Measurements from ENCODE around the gene CTNS.

CTNS gene

GRCh38 chr17:3659541-3660111, 23.1 kb downstream of the CTNS start:
- no peak for DNase-seq

- no peak for DNase-seq
Observed at GRCh38 chr17:3660311-3660891, 23.8 kb downstream of the CTNS start.

GRCh38 chr17:3663102-3664011, 26.8 kb downstream of the CTNS start:
- DNase-seq = no peak

- DNase-seq = no peak
Observed at GRCh38 chr17:3665834-3666233, 29.3 kb downstream of the CTNS start.

GRCh38 chr17:3666516-3666915, 30.0 kb downstream of the CTNS start:
- DNase-seq = no peak

GRCh38 chr17:3667366-3668278, 31.1 kb downstream of the CTNS start:
- DNase-seq = no peak

GRCh38 chr17:3668279-3669084, 31.9 kb downstream of the CTNS start, which contains the start of the genes EMC6 and TAX1BP3:
Gene EMC6, plus strand, starts transcription at chr17:3668812. Its CDS starts 335 bp downstream, at chr17:3669147.
Gene TAX1BP3, minus strand, starts transcription at chr17:3668578. Its CDS starts 52 bp downstream, at chr17:3668526.
- peak; percentile 95 to 99 (median 98) for DNase-seq

- no peak for DNase-seq
Observed at GRCh38 chr17:3669085-3669347, 32.5 kb downstream of the CTNS start.

GRCh38 chr17:3669548-3669947, 33.0 kb downstream of the CTNS start:
- DNase-seq = no peak

GRCh38 chr17:3672571-3672970, 36.0 kb downstream of the CTNS start:
- DNase-seq = no peak

GRCh38 chr17:3675886-3676285, 39.3 kb downstream of the CTNS start:
- DNase-seq = no peak

GRCh38 chr17:3678095-3678820, 41.7 kb downstream of the CTNS start:
- no peak for DNase-seq

GRCh38 chr17:3678821-3679530, 42.4 kb downstream of the CTNS start:
- DNase-seq = no peak

GRCh38 chr17:3679531-3680126, 43.1 kb downstream of the CTNS start:
- DNase-seq = no peak

- DNase-seq = no peak
Observed at GRCh38 chr17:3681057-3681456, 44.5 kb downstream of the CTNS start.

- no peak for DNase-seq
Observed at GRCh38 chr17:3681565-3681964, 45.0 kb downstream of the CTNS start.

GRCh38 chr17:3682033-3682432, 45.5 kb downstream of the CTNS start:
- DNase-seq = no peak

- peak in 3 of 4 experiments; percentile 16 to 50 (median 32) for DNase-seq
Observed at GRCh38 chr17:3683054-3683511, 46.5 kb downstream of the CTNS start.

- DNase-seq = no peak
Observed at GRCh38 chr17:3685174-3685573, 48.6 kb downstream of the CTNS start.

- DNase-seq = no peak
Observed at GRCh38 chr17:3688027-3688553, 51.5 kb downstream of the CTNS start.
